VCaP (cell line): Measurements from ENCODE around the gene NPR2.

ENCODE experiments used
- H3K27ac ChIP-seq: fragments of 450-650 bp; 2 replicates; pipeline ENCODE4 v1.5.1; 2017
- TF ChIP-seq, protein P1 (sequence below): fragments of 450-650 bp; conservative IDR thresholded peaks from 2 replicates; pipeline ENCODE4 v1.5.1; 2017; ENCODE audit warnings: mild to moderate bottlenecking, moderate library complexity

Gene NPR2

DNA sequence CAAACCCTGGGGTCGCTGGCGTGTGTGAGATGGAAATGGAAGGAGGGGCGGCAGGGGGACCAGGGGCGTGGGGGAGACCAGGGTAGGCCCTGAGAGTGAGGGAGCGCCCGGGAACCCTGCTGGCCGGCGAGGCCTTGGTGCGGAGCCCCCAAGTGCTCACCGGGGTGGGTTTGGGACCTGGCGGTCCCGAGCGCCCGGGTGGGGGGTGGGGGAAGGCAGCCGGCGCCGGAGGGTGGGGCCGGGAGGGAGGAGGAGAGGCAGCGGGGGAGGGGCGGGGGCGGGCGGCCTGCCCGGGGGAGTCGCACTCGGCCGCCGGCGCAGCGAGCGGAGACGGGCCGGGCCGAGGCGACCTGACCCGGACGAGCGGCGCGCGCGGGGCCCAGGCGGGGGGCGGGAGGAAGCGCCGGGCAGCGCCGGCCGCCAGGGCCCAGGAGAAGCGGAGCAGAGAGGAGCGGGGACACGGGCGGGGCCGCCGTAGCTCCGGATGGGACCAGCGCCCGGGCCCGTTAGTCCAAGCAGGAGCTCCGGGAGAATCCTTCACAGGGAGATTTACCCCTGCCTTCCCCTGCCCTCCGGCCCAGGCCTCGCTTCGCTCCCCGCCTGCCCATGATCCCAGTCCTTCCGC lies at the start of gene NPR2:
Gene NPR2 (plus strand): TSS at position 295 of the 625 bp plus-strand sequence. CDS start 818 bp downstream, outside the sequence.
- TF ChIP-seq, protein P1, sequence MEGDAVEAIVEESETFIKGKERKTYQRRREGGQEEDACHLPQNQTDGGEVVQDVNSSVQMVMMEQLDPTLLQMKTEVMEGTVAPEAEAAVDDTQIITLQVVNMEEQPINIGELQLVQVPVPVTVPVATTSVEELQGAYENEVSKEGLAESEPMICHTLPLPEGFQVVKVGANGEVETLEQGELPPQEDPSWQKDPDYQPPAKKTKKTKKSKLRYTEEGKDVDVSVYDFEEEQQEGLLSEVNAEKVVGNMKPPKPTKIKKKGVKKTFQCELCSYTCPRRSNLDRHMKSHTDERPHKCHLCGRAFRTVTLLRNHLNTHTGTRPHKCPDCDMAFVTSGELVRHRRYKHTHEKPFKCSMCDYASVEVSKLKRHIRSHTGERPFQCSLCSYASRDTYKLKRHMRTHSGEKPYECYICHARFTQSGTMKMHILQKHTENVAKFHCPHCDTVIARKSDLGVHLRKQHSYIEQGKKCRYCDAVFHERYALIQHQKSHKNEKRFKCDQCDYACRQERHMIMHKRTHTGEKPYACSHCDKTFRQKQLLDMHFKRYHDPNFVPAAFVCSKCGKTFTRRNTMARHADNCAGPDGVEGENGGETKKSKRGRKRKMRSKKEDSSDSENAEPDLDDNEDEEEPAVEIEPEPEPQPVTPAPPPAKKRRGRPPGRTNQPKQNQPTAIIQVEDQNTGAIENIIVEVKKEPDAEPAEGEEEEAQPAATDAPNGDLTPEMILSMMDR, result no peak
- H3K27ac ChIP-seq, result peak within 1 kb of the TSS; percentile 15; the same call in 1 of the 2 replicates

DNA sequence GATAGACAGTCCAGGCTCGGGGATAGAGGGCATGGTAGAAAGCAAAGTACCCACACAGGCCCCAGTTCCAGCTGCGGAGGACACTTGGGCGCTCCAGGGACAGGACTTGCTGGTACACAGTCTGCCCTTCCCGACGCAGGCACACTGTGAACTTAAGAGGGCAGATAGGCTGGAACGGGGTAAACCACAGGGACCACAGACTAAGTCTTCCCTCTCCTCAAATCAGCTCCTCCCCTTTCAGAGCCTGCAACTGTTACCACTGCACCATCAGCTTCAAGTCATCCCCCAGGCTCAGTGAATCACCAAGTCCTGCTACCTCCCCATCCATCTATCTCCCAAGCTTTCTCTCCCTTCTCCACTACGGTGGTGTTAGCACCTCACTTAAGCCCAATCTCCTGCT lies 49.7 kb upstream of the NPR2 start:
- TF ChIP-seq, protein P1, result no peak
- no peak overlapping the region for H3K27ac ChIP-seq

DNA sequence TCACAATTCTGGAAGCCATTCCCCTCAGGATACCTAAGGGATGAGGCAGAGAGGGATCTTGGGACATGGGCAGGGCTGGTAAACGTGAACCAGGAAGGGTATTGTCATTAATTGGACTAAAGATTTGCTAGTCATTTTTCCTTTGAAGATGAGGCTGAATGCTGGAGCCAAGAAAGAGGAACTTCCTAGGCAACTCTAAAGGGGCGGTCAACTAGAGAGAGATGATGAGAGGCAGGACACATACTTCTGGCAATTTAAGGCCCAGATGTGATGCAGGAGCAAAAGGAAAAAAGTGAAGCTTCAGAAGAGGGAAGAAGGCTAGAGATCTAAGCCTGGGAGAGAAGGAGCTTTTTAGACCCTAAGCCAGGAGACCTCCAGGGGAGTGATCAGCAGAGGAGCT lies 47.9 kb upstream of the NPR2 start:
- no peak overlapping the region for H3K27ac ChIP-seq

DNA sequence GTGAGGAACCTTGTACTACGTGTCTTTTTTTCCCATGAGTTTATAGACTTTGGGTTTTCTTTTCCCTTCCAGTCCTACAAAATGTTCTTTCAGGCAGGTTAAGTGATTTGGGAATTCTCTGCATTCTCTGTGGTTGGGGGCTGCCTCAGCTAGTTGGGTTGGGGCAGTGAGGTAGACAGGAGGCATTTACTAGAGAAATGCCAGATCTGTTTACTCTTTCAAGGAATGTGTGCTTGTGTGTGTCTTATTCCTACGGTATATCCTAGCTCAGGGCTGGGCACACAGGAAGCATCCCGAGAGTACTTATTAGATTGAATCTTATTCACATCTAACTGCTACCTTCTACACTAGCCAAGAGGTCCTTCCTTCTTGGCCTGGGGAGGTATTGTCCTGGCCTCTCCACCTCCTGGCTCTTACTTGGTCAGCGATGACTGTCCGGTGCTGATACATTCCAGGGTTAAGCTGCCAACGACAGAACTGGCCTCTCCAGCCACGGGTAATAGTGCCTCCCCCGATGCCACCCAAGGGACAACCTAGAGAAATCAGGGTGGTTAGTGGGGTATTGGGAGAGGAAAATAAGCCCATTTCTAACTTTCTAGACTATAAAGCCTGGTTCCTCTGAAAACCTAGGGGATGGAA lies 47.4 kb upstream of the NPR2 start:
- H3K27ac ChIP-seq, result no peak overlapping the region
- TF ChIP-seq, protein P1, result no peak

More for the DNA sequence above, 47.9 kb upstream of the NPR2 start:
- TF ChIP-seq, protein P1, result no peak

DNA sequence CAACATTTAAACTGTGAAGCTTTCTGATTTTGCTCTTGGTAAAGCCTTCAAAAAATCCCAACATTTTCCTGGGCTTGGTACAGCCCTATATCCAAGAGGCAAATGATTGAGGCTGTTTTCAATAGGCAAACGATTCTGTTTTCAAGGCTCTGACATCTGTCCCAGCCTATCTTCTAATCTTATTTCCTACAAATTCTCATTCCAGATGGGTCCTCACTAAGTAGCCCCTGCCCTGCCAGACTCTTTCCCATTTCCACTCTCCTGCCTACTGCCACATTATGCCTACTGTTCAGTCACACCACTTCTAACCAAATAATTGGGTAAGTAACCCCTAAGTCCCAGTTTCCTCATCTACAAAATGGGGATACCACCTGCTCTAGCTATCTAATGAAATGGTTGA lies 45.8 kb upstream of the NPR2 start:
- TF ChIP-seq, protein P1, result no peak
- peak overlapping the region; percentile 96; the same call in 1 of the 2 replicates for H3K27ac ChIP-seq

DNA sequence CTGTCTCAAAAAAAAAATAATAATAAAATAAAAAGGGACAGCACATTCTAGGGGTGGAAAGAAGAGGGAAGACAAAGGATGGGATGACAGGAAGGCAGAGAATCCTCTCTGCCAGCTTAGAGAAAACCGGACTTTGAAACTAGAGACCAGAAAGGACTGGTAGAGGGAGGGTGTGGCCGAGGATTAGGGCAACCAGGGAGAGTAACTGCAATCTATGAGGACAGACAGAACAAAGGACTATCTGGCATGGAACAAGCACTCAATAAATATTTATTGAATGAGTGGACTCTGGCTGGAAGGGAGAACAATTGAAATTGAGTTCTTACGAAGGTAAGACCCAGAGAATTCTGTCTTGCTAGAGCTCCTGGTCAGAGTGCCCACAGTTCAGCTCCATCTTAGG lies 44.8 kb upstream of the NPR2 start:
- H3K27ac ChIP-seq, result peak overlapping the region; percentile 96; the same call in 1 of the 2 replicates
- TF ChIP-seq, protein P1, result no peak

DNA sequence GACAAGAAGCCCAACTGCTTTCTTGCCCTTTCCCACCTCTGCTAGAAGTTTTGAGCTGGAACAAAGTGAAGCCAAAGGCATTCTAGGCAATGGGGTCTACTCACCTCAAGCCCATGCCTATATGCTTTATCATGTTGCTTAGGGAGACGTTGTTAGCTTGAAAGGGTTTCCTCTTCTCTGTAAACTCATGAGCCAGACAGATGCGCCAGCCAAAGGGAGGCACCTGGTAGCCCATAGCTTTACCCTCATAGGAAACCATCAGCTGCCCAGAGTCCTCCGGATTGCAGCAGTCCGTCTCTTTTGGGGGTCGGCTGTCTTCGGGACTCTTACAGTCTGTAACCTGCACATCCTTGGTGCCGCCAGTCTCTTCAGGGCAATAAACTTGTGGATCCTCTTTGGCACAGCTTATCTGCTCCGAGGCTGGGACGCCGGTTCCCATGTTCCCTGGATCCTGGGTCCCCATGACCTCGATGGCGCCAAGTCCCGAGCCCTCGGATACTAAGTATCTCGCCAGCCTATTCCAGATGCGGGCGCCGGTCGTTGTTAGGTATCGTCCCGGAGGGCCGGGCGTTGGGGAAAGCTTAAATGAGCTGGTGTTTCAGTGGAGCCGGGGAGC lies 43.0 kb upstream of the NPR2 start:
- TF ChIP-seq, protein P1, result no peak
- peak overlapping the region; percentile 96 for H3K27ac ChIP-seq
